HG03521 (cell line): Measurements from ENCODE around the gene SNAP29.
"Not testable (repeated sequence)": the region's sequence is repeated elsewhere in the genome, so short reads cannot be mapped to it uniquely, and the experiment has no call there.

Experiments used
- ATAC-seq: cut with Tn5 transposase; IDR thresholded peaks from one replicate; pipeline ENCODE4 v1.9.1; 2021; ENCODE audit warnings: mild to moderate bottlenecking, moderate library complexity; ENCODE audit not compliant: unreplicated experiment

SNAP29 gene

GRCh38 chr22:20927940-20928572 lies 69.2 kb downstream of the SNAP29 start:
- no peak for ATAC-seq

GRCh38 chr22:20928573-20928967 lies 69.8 kb downstream of the SNAP29 start:
- ATAC-seq: no peak

- ATAC-seq: no peak
These were observed 71.2 kb downstream of the SNAP29 start for GRCh38 chr22:20930004-20930403.

GRCh38 chr22:20930435-20930834 lies 71.6 kb downstream of the SNAP29 start:
- not testable (repeated sequence) for ATAC-seq

- no peak for ATAC-seq
These were observed 72.4 kb downstream of the SNAP29 start for GRCh38 chr22:20931126-20931654.

GRCh38 chr22:20933910-20934309 lies 75.1 kb downstream of the SNAP29 start:
- no peak for ATAC-seq

GRCh38 chr22:20935049-20935448 lies 76.2 kb downstream of the SNAP29 start:
- not testable (repeated sequence) for ATAC-seq

GRCh38 chr22:20935780-20936539 lies 77.2 kb downstream of the SNAP29 start:
- ATAC-seq: not testable (repeated sequence)

GRCh38 chr22:20937031-20937793 lies 78.4 kb downstream of the SNAP29 start:
- no peak for ATAC-seq

GRCh38 chr22:20937794-20938671 lies 79.2 kb downstream of the SNAP29 start:
- ATAC-seq: no peak

GRCh38 chr22:20939457-20940185 lies 80.8 kb downstream of the SNAP29 start:
- not testable (repeated sequence) for ATAC-seq

- ATAC-seq: no peak
These were observed 81.4 kb downstream of the SNAP29 start for GRCh38 chr22:20940186-20940651.
